BJ (cell line): ENCODE results near the gene NF1. TPM values are rescaled to one million over a fixed set of nuclear protein-coding genes. Genes with fewer than 3 reads are reported as not detected.
A peak's percentile ranks its signal among the peaks of the same experiment; 100 is the strongest.

Source experiments
- CTCF ChIA-PET: fragments of 350-600 bp; formaldehyde crosslinking; extraction: SDS; loops from one replicate; lab custom pipeline; 2021; ENCODE audit warnings: antibody characterized with exemption, inconsistent platforms; lab: Yijun Ruan, JAX
- POLR2A ChIA-PET: fragments of 300-600 bp; sonication (Branson Sonifier 250); formaldehyde crosslinking; extraction: SDS; loops from one replicate; lab custom pipeline; 2021; ENCODE audit warnings: antibody characterized with exemption; lab: Charles Lee
- DNase-seq: peaks from one replicate; pipeline ENCODE4 v3.0.0-alpha.2; 2011; ENCODE audit warnings: low read depth
- H3K27me3 ChIP-seq: 2 replicates; pipeline ENCODE4 v1.6.0; 2011; ENCODE audit warnings: low read length; ENCODE audit not compliant: control insufficient read depth, insufficient read depth
- H3K36me3 ChIP-seq: 2 replicates; pipeline ENCODE4 v1.5.1; 2011; ENCODE audit warnings: low read length; ENCODE audit not compliant: control insufficient read depth, insufficient read depth
- H3K4me3 ChIP-seq: 2 replicates; pipeline ENCODE4 v1.5.1; 2011; ENCODE audit warnings: low read depth, mild to moderate bottlenecking, control low read depth, low read length
- polyA plus RNA-seq: library from polyadenylated mRNA; depleted of rRNA; stranded (reverse); fragments of >200 nt; gene quantifications from 2 replicates; pipeline ENCODE4 v1.2.3, GENCODE V29; 2011
- TF ChIP-seq, protein P1 (sequence below): IDR thresholded peaks from 2 replicates; pipeline ENCODE4 v1.5.1; 2011; ENCODE audit warnings: low read depth, mild to moderate bottlenecking, control low read depth, inconsistent platforms, low read length, moderate library complexity; ENCODE audit not compliant: insufficient read depth

Gene NF1
- polyA plus RNA-seq, 1 experiment = 29.3 TPM

DNA sequence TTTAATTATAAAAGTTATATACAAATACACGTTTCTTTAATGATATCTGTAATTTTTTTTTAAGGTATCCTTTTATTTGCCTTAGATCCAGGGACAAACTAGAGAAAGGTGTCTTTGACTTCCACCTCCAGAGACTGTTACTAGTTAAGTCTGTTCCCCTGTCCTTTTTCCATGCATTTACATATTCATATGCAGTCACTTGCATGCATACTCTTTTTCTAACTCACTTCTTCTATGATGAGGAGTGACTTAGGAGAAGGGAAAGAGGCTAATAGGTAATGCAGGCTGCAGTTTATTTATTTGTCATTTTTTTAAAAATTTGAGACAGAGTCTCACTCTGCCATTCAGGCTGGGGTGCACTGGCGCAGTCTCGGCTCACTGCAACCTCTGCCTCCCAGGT lies 141.4 kb downstream of the NF1 start:
- Histone ChIP-seq H3K4me3 (no peak overlapping the region), H3K27me3 (no peaks in the 10 kb centered on the region), H3K36me3 (peaks cover 3% of the 10 kb centered on the region)
- TF ChIP-seq, protein P1, sequence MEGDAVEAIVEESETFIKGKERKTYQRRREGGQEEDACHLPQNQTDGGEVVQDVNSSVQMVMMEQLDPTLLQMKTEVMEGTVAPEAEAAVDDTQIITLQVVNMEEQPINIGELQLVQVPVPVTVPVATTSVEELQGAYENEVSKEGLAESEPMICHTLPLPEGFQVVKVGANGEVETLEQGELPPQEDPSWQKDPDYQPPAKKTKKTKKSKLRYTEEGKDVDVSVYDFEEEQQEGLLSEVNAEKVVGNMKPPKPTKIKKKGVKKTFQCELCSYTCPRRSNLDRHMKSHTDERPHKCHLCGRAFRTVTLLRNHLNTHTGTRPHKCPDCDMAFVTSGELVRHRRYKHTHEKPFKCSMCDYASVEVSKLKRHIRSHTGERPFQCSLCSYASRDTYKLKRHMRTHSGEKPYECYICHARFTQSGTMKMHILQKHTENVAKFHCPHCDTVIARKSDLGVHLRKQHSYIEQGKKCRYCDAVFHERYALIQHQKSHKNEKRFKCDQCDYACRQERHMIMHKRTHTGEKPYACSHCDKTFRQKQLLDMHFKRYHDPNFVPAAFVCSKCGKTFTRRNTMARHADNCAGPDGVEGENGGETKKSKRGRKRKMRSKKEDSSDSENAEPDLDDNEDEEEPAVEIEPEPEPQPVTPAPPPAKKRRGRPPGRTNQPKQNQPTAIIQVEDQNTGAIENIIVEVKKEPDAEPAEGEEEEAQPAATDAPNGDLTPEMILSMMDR = no peak
- ChIA-PET CTCF (interaction anchor here (1.3 kb wide), 1 partner anchor 223 kb away, joined by 4 read pairs; no protein-coding TSS in a partner anchor), POLR2A (no interaction called here)
- no peak for DNase-seq

DNA sequence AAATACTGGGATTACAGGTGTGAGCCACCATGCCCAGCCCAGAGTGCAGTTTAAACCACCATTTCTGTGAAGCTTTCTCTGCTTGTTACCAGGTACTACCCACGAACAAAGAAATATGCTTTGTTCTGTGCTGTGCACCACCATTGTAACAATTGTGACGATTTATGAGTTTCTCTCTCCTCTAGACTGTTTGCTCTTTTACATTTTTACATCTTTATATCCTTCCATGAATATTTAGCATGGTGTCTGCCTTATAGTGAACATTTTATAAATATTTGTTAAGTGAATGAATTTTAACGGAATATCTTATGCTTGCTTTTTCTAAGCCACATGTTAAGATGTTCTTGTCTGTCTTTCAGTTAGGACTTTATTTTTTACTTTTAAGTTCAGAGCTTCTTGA lies 141.9 kb downstream of the NF1 start:
- no peaks in the 10 kb centered on the region for H3K27me3 ChIP-seq
- no peak for DNase-seq
- CTCF ChIA-PET = interaction anchor here (0.8 to 0.9 kb wide), 2 partner anchors 8 to 132 kb away, joined by 3 read pairs; no protein-coding TSS in a partner anchor
- POLR2A ChIA-PET = no interaction called here
- H3K36me3 ChIP-seq = peaks cover 3% of the 10 kb centered on the region
- no peak overlapping the region for H3K4me3 ChIP-seq
- TF ChIP-seq, protein P1 = no peak

DNA sequence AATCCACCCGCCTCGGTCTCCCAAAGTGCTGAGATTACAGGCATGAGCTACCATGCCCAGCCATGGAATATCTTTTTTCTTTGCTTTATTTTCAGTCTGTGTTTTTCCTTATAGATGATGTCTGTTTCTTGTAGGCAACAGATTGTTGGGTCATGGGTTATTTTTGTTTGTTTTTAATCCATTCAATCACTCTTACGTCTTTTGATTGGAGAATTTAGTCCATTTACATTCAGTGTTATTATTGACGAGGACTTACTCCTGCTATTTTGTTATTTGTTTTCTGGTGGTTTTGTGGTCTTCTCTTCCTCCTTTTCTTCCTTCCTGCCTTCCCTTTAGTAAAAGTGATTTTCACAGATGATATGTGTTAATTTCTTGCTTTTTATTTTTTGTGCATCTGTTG lies 146.3 kb downstream of the NF1 start:
- H3K36me3 ChIP-seq = peaks cover 10% of the 10 kb centered on the region
- ChIA-PET CTCF (no interaction called here), POLR2A (no interaction called here)

DNA sequence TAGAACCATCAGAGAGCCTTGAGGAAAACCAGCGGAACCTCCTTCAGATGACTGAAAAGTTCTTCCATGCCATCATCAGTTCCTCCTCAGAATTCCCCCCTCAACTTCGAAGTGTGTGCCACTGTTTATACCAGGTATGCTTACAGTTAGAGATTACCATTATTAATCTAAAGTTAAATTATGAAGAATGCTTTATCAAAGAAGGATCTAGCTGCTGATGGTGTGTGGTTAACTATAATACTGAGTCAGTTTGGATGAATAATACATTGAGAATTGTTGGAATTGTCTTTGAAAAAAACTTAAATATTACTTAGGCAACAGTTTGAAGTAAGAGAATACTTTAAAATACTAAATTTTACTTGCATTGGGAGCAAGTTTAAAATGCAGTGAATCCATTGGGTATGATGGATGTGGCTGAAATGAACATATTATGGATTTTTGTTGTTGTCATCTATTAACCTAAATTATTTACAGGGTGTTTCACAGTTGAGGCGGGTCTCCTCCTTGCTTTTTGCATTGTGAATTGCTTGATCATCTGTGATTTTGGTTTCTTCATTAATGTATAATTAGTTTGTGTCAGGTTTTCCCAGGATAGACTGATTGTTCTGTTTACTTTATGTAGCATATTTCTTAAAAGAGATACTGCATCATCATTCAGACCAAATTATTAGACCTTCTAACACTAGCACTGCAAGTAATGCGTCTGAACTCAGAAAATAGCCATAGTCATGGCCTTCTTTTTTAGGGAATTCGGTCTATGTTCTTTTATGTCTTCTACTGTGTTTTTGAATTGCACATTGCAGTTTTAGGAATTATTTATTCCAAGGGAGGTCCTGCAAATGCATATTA lies 154.4 kb downstream of the NF1 start:
- DNase-seq = peak; percentile 62
- Histone ChIP-seq H3K4me3 (no peak overlapping the region), H3K27me3 (no peaks in the 10 kb centered on the region), H3K36me3 (no peaks in the 10 kb centered on the region; the same call in 1 of the 2 replicates)
- ChIA-PET CTCF (no interaction called here), POLR2A (interaction anchor here (0.6 kb wide), 1 partner anchor 855 kb away, joined by 5 read pairs; no protein-coding TSS in a partner anchor)
- TF ChIP-seq, protein P1 = no peak

More for the DNA sequence above, 146.3 kb downstream of the NF1 start:
- no peak overlapping the region for H3K4me3 ChIP-seq
- TF ChIP-seq, protein P1 = no peak
- no peak for DNase-seq
- H3K27me3 ChIP-seq = no peaks in the 10 kb centered on the region

DNA sequence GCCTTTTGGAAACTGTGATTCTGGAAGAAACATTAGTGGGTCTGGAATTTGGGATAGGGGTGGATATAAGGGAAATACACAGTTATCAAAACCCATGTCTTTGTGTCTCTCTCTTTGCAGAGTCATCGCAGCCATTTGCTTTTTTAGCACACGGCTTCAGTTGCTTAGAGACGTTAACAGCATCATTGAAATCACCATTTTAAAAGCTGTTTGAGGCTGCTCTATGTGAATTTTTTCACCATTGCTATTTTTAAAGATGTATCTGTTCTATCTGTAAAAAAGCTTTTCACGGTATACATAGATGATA lies 155.0 kb downstream of the NF1 start:
- Histone ChIP-seq H3K36me3 (no peaks in the 10 kb centered on the region; the same call in 1 of the 2 replicates), H3K4me3 (no peak overlapping the region), H3K27me3 (no peaks in the 10 kb centered on the region)
- ChIA-PET POLR2A (no interaction called here), CTCF (no interaction called here)
- TF ChIP-seq, protein P1 = no peak
- DNase-seq = no peak
